WTC11 (cell line): ENCODE data around the gene SLC35F5.

Experiments
- CTCF ChIP-seq: fragments of 200-600 bp; IDR thresholded peaks from 2 replicates; pipeline ENCODE4 v1.8.0; 2022; ENCODE audit warnings: antibody characterized with exemption
- NFE2L1 ChIP-seq: sonication (generic); formaldehyde crosslinking; IDR thresholded peaks from 2 replicates; pipeline ENCODE4 v1.8.1; 2023; ENCODE audit warnings: missing genetic modification reagents
- USF2 ChIP-seq: sonication (generic); formaldehyde crosslinking; IDR thresholded peaks from 2 replicates; pipeline ENCODE4 v1.8.1; 2023; ENCODE audit warnings: mild to moderate bottlenecking, missing genetic modification reagents, moderate library complexity

DNA sequence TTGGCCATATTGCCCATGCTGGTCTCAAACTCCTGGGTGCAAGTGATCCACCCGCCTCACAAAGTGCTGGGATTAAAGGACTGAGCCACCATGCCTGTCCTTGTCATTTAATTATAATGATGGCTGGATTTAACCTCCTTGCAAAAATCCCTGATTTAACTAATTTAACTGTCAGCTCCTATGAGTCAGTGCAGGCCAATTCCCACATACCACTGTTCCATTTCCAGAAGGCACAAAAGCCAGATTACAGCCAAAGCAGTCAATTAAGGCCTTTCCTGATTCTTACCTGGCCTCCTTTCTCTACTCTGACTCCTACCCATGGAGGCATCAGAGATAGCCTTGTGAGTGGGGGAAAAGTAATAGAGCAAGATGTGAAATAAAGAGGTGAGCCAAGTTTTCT is 12.3 kb upstream of the SLC35F5 start:
- TF ChIP-seq USF2 (CRISPR knock-in tag) (no peak), NFE2L1 (CRISPR knock-in tag) (no peak), CTCF (no peak)
